Endometrium (tissue), 2 donors: ENCODE measurements around the gene ZSCAN20.

Experiments used
- FAIRE-seq: peaks from 2 replicates; lab custom pipeline; 2012; peaks lifted over from hg19 to GRCh38; lab: Jason Lieb, UNC
- donor health status: control.
- donor health status: control.

ZSCAN20 gene

DNA sequence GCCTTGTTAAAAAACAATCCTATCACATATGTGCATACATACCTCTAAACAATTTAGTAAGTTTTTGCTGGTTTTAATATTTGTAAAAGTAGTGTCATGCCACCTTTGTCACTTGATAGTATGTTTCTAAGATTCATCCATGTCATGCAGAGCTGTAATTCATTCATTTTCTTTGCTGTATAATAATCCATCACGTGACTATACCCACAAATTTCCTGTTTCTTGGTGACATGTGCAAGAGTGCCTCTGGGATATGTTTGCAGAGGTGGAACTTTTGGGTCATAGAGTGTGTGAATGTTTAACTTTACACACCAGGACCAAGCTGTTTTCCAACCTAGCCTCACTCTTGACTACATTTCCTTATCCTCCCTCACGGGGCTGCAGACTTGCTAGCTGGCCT, 62.9 kb downstream of the ZSCAN20 start:
- FAIRE-seq = no peak

DNA sequence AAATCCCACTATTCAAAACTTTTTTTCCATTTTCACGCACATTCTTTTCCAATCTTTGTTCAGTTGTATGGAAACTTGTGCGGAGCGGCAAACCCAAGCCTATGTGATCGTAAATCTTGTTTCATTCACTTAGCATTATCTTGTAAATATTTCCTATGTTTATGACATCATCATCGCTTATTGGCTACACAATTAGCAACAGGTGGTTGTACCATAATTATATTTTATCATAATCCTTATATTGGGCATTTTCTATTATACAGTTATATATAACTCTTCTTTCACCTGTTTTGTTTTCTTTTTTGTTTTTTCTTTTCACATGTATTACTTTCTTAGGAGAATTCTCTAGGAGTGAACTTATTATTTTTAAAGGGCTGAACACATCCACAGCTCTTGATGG, 65.4 kb downstream of the ZSCAN20 start:
- no peak for FAIRE-seq

DNA sequence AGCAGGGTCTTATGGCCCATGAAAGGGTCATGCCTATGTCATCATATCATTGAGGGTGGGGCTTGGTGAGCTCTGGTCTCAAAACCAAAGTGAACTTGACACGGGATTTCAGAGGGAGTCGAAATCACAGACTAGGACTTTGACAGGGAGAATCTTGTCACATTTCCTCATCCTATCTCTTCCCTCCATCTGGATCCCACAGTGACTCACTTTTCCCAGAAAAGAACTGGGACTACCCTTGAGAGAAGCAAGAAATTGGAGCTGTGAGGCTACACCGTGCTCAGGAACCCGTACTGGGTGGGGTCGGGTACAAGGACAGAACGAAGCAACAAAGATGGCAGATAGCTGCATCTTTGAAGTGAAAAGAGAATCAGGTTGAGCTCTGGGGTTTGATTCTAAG, 69.5 kb downstream of the ZSCAN20 start:
- no peak for FAIRE-seq
